NOMO-1 treated with dmso at 0.1 percent for 144 hours (cell line): ENCODE measurements around the gene TNFSF15.

Experiments used
- DNase-seq: peaks from one replicate; lab custom pipeline; 2025; ENCODE audit not compliant: unreplicated experiment; lab: John Stamatoyannopoulos, UW

TNFSF15 gene

GRCh38 chr9:114805670-114806525, at the start of gene TNFSF15:
Gene TNFSF15 (minus strand): TSS chr9:114806039. CDS start chr9:114806012, 27 bp downstream.
- peak; percentile 79 for DNase-seq

- no peak for DNase-seq
Measured at GRCh38 chr9:114855488-114855887, 49.6 kb upstream of the TNFSF15 start.

- DNase-seq: no peak
Measured at GRCh38 chr9:114854736-114855355, 49.0 kb upstream of the TNFSF15 start.

GRCh38 chr9:114853071-114853855, 47.4 kb upstream of the TNFSF15 start:
- DNase-seq: no peak

GRCh38 chr9:114852050-114852594, 46.3 kb upstream of the TNFSF15 start:
- DNase-seq: peak; percentile 76

- no peak for DNase-seq
Measured at GRCh38 chr9:114851306-114851705, 45.5 kb upstream of the TNFSF15 start.

GRCh38 chr9:114850871-114851270, 45.0 kb upstream of the TNFSF15 start:
- peak; percentile 21 for DNase-seq

GRCh38 chr9:114849450-114849849, 43.6 kb upstream of the TNFSF15 start:
- DNase-seq: no peak

- DNase-seq: no peak
Measured at GRCh38 chr9:114847492-114848417, 41.9 kb upstream of the TNFSF15 start.

GRCh38 chr9:114845373-114845772, 39.5 kb upstream of the TNFSF15 start:
- no peak for DNase-seq

- DNase-seq: no peak
Measured at GRCh38 chr9:114844766-114845165, 38.9 kb upstream of the TNFSF15 start.

GRCh38 chr9:114837923-114838322, 32.1 kb upstream of the TNFSF15 start:
- no peak for DNase-seq

GRCh38 chr9:114836769-114837168, 30.9 kb upstream of the TNFSF15 start:
- DNase-seq: no peak

GRCh38 chr9:114834386-114834785, 28.5 kb upstream of the TNFSF15 start:
- no peak for DNase-seq

- DNase-seq: no peak
Measured at GRCh38 chr9:114830546-114830945, 24.7 kb upstream of the TNFSF15 start.

GRCh38 chr9:114829574-114830440, 24.0 kb upstream of the TNFSF15 start:
- no peak for DNase-seq

- no peak for DNase-seq
Measured at GRCh38 chr9:114828303-114828650, 22.4 kb upstream of the TNFSF15 start.

GRCh38 chr9:114827641-114828302, 21.9 kb upstream of the TNFSF15 start:
- DNase-seq: no peak

- no peak for DNase-seq
Measured at GRCh38 chr9:114826431-114826830, 20.6 kb upstream of the TNFSF15 start.
